Psoas muscle (tissue), 8 donors: ENCODE measurements around the gene MAML3. TPM values are rescaled to one million over a fixed set of nuclear protein-coding genes. Genes with fewer than 3 reads are reported as not detected.

ENCODE experiments used
- ATAC-seq, 4 donors: fragments of 200-7000 bp; cut with Tn5 transposase; one replicate each; pipeline ENCODE4 v1.9.1; 2020; ENCODE audit warnings: moderate library complexity in 3 of 4, mild to moderate bottlenecking in 2 of 4
- DNase-seq, 2 donors: peaks; one replicate each; pipeline ENCODE4 v3.0.0-alpha.2; 2020
- H3K27ac ChIP-seq: fragments of 200-600 bp; one replicate; pipeline ENCODE4 v1.8.0; 2022
- H3K27me3 ChIP-seq, 3 donors: fragments of 200-600 bp in 1 of 3; one replicate each; pipeline versions ENCODE4 v1.6.1 to v1.8.0; 2013 to 2022; ENCODE audit warnings: low read length in 2 of 3, mild to moderate bottlenecking in 2 of 3, moderate library complexity in 1 of 3; ENCODE audit not compliant: insufficient read depth in 3 of 3
- H3K36me3 ChIP-seq, 2 donors: fragments of 200-600 bp in 1 of 2; one replicate each; pipeline versions ENCODE4 v1.6.1 to v1.8.0; 2013 to 2022; ENCODE audit warnings: low read depth in 1 of 2, mild to moderate bottlenecking in 1 of 2, moderate library complexity in 1 of 2; ENCODE audit not compliant: insufficient read depth in 1 of 2
- H3K4me1 ChIP-seq: fragments of 200-600 bp; one replicate; pipeline ENCODE4 v1.8.0; 2022
- H3K4me3 ChIP-seq: fragments of 200-600 bp; one replicate; pipeline ENCODE4 v1.8.0; 2022; ENCODE audit warnings: mild to moderate bottlenecking
- H3K9me3 ChIP-seq: fragments of 200-600 bp; one replicate; pipeline ENCODE4 v1.8.0; 2022
- CTCF ChIP-seq: fragments of 200-600 bp; IDR thresholded peaks from one replicate; pipeline ENCODE4 v1.8.0; 2022; ENCODE audit warnings: antibody characterized with exemption
- WGBS, 3 donors: extraction: QIAGEN DNeasy Blood & Tissue Kit; methylation state at CpG; one replicate each; pipeline versions ENCODE4 v1.1.6 to v1.1.7; 2013; 5-methylcytosine and 5-hydroxymethylcytosine counted together
- intact Hi-C, 2 donors: fragments of 100-400 bp; cut with DNase I; formaldehyde crosslinking; loops; one replicate each; pipeline versions ENCODE4 v1.11.0 to v1.14.2; 2022
- polyA plus RNA-seq, 3 donors: library from polyadenylated mRNA; stranded (reverse); fragments of 200-250 nt; gene quantifications; one replicate each; pipeline ENCODE4 v1.2.3, GENCODE V29; 2013
- total RNA-seq, 4 donors: library from RNA; stranded (reverse); fragmentation: NEBNext Ultra II Directional in 2 of 4; extraction: Animal tissue kit (Norgen Biotek cat#: 25700) in 2 of 4; gene quantifications; one replicate each; pipeline versions ENCODE4 v1.2.1 to v1.2.4, GENCODE V29; 2021 to 2023
- donor health status: healthy with polysubstance abuse.
- donor health status: DM: no; HTN: no; CAD: no; lungs with moderate emphysema.
- donor health status: Bipolar disorder and iron deficiency.
- donor health status: healthy.
- donor health status: DM: yes; HTN: yes; CAD: no.
- donor health status: DM: no; HTN: no; CAD: no.
- donor health status: DM: no; HTN: no; CAD: no.
- donor health status: DM: yes; HTN: yes; CAD: no.

MAML3 gene
- total and polyA plus RNA-seq, 7 donors, result 0.43 to 2.7 (median 0.74) TPM

- WGBS, 3 donors, result 81 to 90% (median 81%) methylated on average over 4 of the region's 4 CpGs
- Histone ChIP-seq H3K9me3 (no peaks in the 10 kb centered on the region), H3K4me3 (no peak overlapping the region), H3K27ac (no peak overlapping the region), H3K36me3 (no peaks in the 10 kb centered on the region), H3K27me3 (no peaks in the 10 kb centered on the region), H3K4me1 (peaks cover 17% of the 10 kb centered on the region)
- TF ChIP-seq CTCF, result no peak
- no peak for DNase-seq
- intact Hi-C loops, result loop anchor here in 1 of 2 donors (5.0 kb wide), 2 partner anchors 34 to 36 kb away; no protein-coding TSS in a partner anchor
- ATAC-seq, result no peak
These were observed 377.7 kb downstream of the MAML3 start for GRCh38 chr4:139776235-139776634.

GRCh38 chr4:139774759-139775487, 379.1 kb downstream of the MAML3 start:
- WGBS, 3 donors, result 44 to 58% (median 45%) methylated on average over 6 of the region's 6 CpGs
- H3K9me3 ChIP-seq, result no peaks in the 10 kb centered on the region
- no peak for DNase-seq

GRCh38 chr4:139773560-139774318, 380.2 kb downstream of the MAML3 start:
- Histone ChIP-seq H3K36me3 (no peaks in the 10 kb centered on the region), H3K4me1 (peaks cover 36% of the 10 kb centered on the region), H3K27ac (no peak overlapping the region), H3K27me3 (no peaks in the 10 kb centered on the region), H3K4me3 (no peak overlapping the region), H3K9me3 (no peaks in the 10 kb centered on the region)
- intact Hi-C loops, result no loop called here
- DNase-seq (no peak), ATAC-seq (no peak)
- 71 to 92% (median 86%) methylated on average over 6 of the region's 6 CpGs for WGBS, 3 donors
- no peak for TF ChIP-seq CTCF

More at GRCh38 chr4:139774759-139775487, 379.1 kb downstream of the MAML3 start:
- intact Hi-C loops, result loop anchor here in 1 of 2 donors (5.0 kb wide), 2 partner anchors 33 to 37 kb away; no protein-coding TSS in a partner anchor
- no peak for ATAC-seq
- Histone ChIP-seq H3K4me1 (peaks cover 30% of the 10 kb centered on the region), H3K27me3 (no peaks in the 10 kb centered on the region), H3K27ac (no peak overlapping the region), H3K36me3 (no peaks in the 10 kb centered on the region), H3K4me3 (no peak overlapping the region)
- no peak for TF ChIP-seq CTCF

GRCh38 chr4:139770361-139770760, 383.6 kb downstream of the MAML3 start:
- Histone ChIP-seq H3K4me3 (no peak overlapping the region), H3K27ac (peak overlapping the region; percentile 79), H3K4me1 (peaks cover 33% of the 10 kb centered on the region), H3K36me3 (no peaks in the 10 kb centered on the region), H3K27me3 (no peaks in the 10 kb centered on the region), H3K9me3 (no peaks in the 10 kb centered on the region)
- no peak for TF ChIP-seq CTCF
- ATAC-seq (peak; percentile 68 to 93 (median 86)), DNase-seq (peak in 1 of 2 donors; percentile 56)
- intact Hi-C loops, result no loop called here
- 33 to 39% (median 36%) methylated on average over 4 of the region's 4 CpGs for WGBS, 3 donors
